Neural progenitor cell (in vitro differentiated cells): ENCODE measurements around the gene ISL2. TPM values are rescaled to one million over a fixed set of nuclear protein-coding genes. Genes with fewer than 3 reads are reported as not detected.

Experiments
- DNase-seq: peaks from one replicate; pipeline ENCODE4 v3.0.0-alpha.2; 2016; ENCODE audit warnings: low spot score
- H2AFZ ChIP-seq: fragments of 200-600 bp; sonication (generic); replicated peaks from 2 replicates; pipeline ENCODE4 v1.6.1; 2016; ENCODE audit warnings: antibody characterized with exemption
- H3F3A ChIP-seq: fragments of 200-600 bp; sonication (generic); 2 replicates; pipeline ENCODE4 v1.6.1; 2016; ENCODE audit warnings: antibody characterized with exemption, low read depth
- H3K27ac ChIP-seq: fragments of 200-600 bp; sonication (generic); 2 replicates; pipeline ENCODE4 v1.5.1; 2016; ENCODE audit warnings: mild to moderate bottlenecking
- H3K27me3 ChIP-seq: fragments of 200-600 bp; sonication (generic); 2 replicates; pipeline ENCODE4 v1.6.1; 2016; ENCODE audit warnings: mild to moderate bottlenecking, moderate library complexity
- H3K36me3 ChIP-seq: fragments of 200-600 bp; sonication (generic); 2 replicates; pipeline ENCODE4 v1.5.1; 2016
- H3K4me1 ChIP-seq: fragments of 200-600 bp; sonication (generic); 2 replicates; pipeline ENCODE4 v1.6.1; 2016; ENCODE audit warnings: mixed run types
- H3K4me2 ChIP-seq: fragments of 200-600 bp; sonication (generic); 2 replicates; pipeline ENCODE4 v1.6.1; 2016
- H3K4me3 ChIP-seq: fragments of 200-600 bp; sonication (generic); 2 replicates; pipeline ENCODE4 v1.5.1; 2016
- H3K79me2 ChIP-seq: fragments of 200-600 bp; sonication (generic); 2 replicates; pipeline ENCODE4 v1.6.1; 2016; ENCODE audit warnings: low read depth
- H3K9ac ChIP-seq: fragments of 200-600 bp; sonication (generic); 2 replicates; pipeline ENCODE4 v1.6.1; 2016
- H3K9me3 ChIP-seq: fragments of 200-600 bp; sonication (generic); 2 replicates; pipeline ENCODE4 v1.5.1; 2016; ENCODE audit warnings: low read depth
- H4K20me1 ChIP-seq: fragments of 200-600 bp; sonication (generic); 2 replicates; pipeline ENCODE4 v1.6.1; 2016; ENCODE audit warnings: low read depth
- H3K27ac Mint-ChIP-seq: 3 replicates; pipeline ENCODE4 v1.8.0; 2021; ENCODE audit warnings: mixed read lengths
- H3K27me3 Mint-ChIP-seq: 2 replicates; pipeline ENCODE4 v1.8.0; 2022; ENCODE audit warnings: low read depth, mild to moderate bottlenecking, inconsistent platforms, moderate library complexity, mixed read lengths; ENCODE audit not compliant: insufficient read depth
- H3K36me3 Mint-ChIP-seq: 3 replicates; pipeline ENCODE4 v1.8.0; 2021; ENCODE audit warnings: mixed read lengths
- H3K4me1 Mint-ChIP-seq: 3 replicates; pipeline ENCODE4 v1.8.0; 2021; ENCODE audit warnings: mixed read lengths
- H3K4me3 Mint-ChIP-seq: 3 replicates; pipeline ENCODE4 v1.8.0; 2021; ENCODE audit warnings: mild to moderate bottlenecking, moderate library complexity, mixed read lengths
- H3K9me3 Mint-ChIP-seq: 3 replicates; pipeline ENCODE4 v1.8.0; 2020; ENCODE audit warnings: mixed read lengths
- CTCF ChIP-seq: fragments of 200-600 bp; sonication (generic); IDR thresholded peaks from 2 replicates; pipeline ENCODE4 v1.5.1; 2017; ENCODE audit warnings: antibody characterized with exemption, mild to moderate bottlenecking
- EZH2 ChIP-seq: fragments of 200-600 bp; sonication (generic); IDR thresholded peaks from 2 replicates; pipeline ENCODE4 v1.6.1; 2017; ENCODE audit warnings: antibody characterized with exemption, mild to moderate bottlenecking, moderate library complexity
- EZH2phosphoT487 ChIP-seq: fragments of 200-600 bp; sonication (generic); IDR thresholded peaks from 2 replicates; pipeline ENCODE4 v1.6.1; 2017; ENCODE audit warnings: antibody characterized with exemption
- total RNA-seq: library from RNA; depleted of rRNA; stranded (reverse); fragments of >200 nt; gene quantifications from 2 replicates; pipeline ENCODE4 v1.2.3, GENCODE V29; 2015; ENCODE audit warnings: low replicate concordance

The ISL2 gene
- total RNA-seq, 1 donor from 2014 or later: not detected

DNA sequence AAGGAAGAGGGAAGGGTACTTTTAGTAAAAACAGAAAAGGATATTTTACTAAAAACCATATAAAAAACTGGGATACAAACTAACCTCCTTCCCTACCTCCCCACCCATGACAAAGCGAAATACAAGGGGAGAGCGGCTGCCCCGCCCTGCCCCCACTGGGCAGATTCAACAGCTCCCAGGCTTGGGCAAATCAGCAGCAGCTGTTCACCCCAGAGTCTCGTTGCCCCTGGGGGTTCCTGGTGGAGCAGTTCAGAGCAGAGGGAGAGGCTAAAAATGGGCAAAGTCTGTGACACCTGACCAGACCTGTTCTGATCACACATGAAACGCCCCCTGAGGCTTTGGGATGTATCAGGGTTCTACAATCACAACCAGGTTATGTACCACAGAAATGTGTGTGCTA, 22.8 kb upstream of the ISL2 start:
- Histone ChIP-seq H3K9me3 (no peaks in the 10 kb centered on the region), H3K27me3 (no peaks in the 10 kb centered on the region), H3K9ac (no peak overlapping the region), H3F3A (no peaks in the 10 kb centered on the region), H3K36me3 (no peaks in the 10 kb centered on the region), H3K4me2 (no peak overlapping the region), H4K20me1 (peaks cover 3% of the 10 kb centered on the region), H3K4me1 (peaks cover 5% of the 10 kb centered on the region), H3K27ac (no peak overlapping the region), H3K4me3 (no peak overlapping the region), H3K79me2 (peaks cover 24% of the 10 kb centered on the region), H2AFZ (no peak overlapping the region)
- H3K9me3 Mint-ChIP-seq: no peaks in the 10 kb centered on the region
- TF ChIP-seq EZH2phosphoT487: no peak
- TF ChIP-seq EZH2: no peak
- no peak for TF ChIP-seq CTCF
- H3K4me1 Mint-ChIP-seq: peaks cover 10% of the 10 kb centered on the region
- DNase-seq: no peak
- H3K36me3 Mint-ChIP-seq: peaks cover 2% of the 10 kb centered on the region
- H3K4me3 Mint-ChIP-seq: no peak overlapping the region
- H3K27ac Mint-ChIP-seq: no peak overlapping the region
- peaks cover 4% of the 10 kb centered on the region for H3K27me3 Mint-ChIP-seq

DNA sequence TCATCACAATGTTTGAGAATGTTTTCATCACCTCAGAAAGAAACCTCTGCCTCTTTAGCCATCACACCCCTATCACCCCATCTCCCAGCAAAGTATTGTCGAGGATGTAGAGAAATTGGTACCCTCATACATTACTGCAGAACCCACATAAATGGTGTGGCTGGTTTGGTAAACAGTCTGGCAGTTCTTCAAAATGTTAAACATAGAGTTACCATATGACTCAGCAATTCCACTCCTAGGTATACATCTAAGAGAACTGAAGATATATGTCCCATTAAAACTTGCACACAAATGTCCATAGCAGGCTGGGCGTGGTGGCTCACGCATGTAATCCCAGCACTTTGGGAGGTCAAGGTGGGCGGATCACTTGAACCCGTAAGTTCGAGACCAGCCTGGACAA, 16.6 kb upstream of the ISL2 start:
- H3K27me3 ChIP-seq: peaks cover 13% of the 10 kb centered on the region

DNA sequence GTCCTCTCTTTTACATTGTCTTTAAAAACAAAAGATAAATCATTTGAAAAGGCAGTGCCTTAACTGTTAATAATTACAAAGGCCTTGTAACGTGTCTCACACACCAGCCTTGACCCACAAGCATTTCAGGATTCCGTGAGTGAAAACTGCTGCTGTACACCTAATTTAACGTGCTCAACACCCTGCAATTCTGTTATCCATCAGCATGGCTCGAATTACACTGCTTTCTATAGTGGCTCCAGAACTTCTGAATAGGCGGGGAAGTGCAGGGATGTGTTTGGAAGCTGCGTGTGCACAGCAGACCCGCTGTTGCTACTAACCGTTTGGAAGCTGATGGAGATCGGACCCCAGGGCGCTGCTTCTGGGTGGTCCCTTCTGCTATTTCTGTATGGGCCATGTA, 15.4 kb upstream of the ISL2 start:
- Mint-ChIP-seq H3K27ac (no peak overlapping the region), H3K4me1 (peaks cover 7% of the 10 kb centered on the region), H3K9me3 (no peaks in the 10 kb centered on the region), H3K36me3 (no peaks in the 10 kb centered on the region), H3K27me3 (peaks cover 7% of the 10 kb centered on the region), H3K4me3 (no peak overlapping the region)
- Histone ChIP-seq H3K79me2 (no peaks in the 10 kb centered on the region), H3K4me3 (no peak overlapping the region), H3K27me3 (peaks cover 13% of the 10 kb centered on the region), H3F3A (no peaks in the 10 kb centered on the region), H4K20me1 (no peaks in the 10 kb centered on the region), H3K4me2 (peak overlapping the region; percentile 32), H3K9ac (no peak overlapping the region), H2AFZ (no peak overlapping the region), H3K36me3 (no peaks in the 10 kb centered on the region), H3K9me3 (no peaks in the 10 kb centered on the region), H3K4me1 (peaks cover 9% of the 10 kb centered on the region), H3K27ac (no peak overlapping the region)
- DNase-seq: peak; percentile 46
- no peak for TF ChIP-seq CTCF
- no peak for TF ChIP-seq EZH2phosphoT487
- no peak for TF ChIP-seq EZH2

More for the DNA sequence above, 16.6 kb upstream of the ISL2 start:
- no peaks in the 10 kb centered on the region for H4K20me1 ChIP-seq
- no peaks in the 10 kb centered on the region for H3K36me3 ChIP-seq
- H3K27ac ChIP-seq: no peak overlapping the region
- no peak overlapping the region for H3K4me3 ChIP-seq
- H3K4me1 ChIP-seq: peaks cover 9% of the 10 kb centered on the region
- Mint-ChIP-seq H3K27me3 (peaks cover 7% of the 10 kb centered on the region), H3K36me3 (no peaks in the 10 kb centered on the region), H3K27ac (no peak overlapping the region), H3K4me3 (no peak overlapping the region), H3K9me3 (no peaks in the 10 kb centered on the region), H3K4me1 (peaks cover 7% of the 10 kb centered on the region)
- no peak overlapping the region for H3K4me2 ChIP-seq
- no peaks in the 10 kb centered on the region for H3K9me3 ChIP-seq
- no peak overlapping the region for H3K9ac ChIP-seq
- no peaks in the 10 kb centered on the region for H3F3A ChIP-seq
- H2AFZ ChIP-seq: no peak overlapping the region
- no peaks in the 10 kb centered on the region for H3K79me2 ChIP-seq
- TF ChIP-seq EZH2phosphoT487 (no peak), CTCF (no peak), EZH2 (no peak)
- no peak for DNase-seq

GRCh38 chr15:76321602-76322001, 15.0 kb upstream of the ISL2 start:
- Mint-ChIP-seq H3K4me3 (no peak overlapping the region), H3K27me3 (peaks cover 5% of the 10 kb centered on the region), H3K9me3 (no peaks in the 10 kb centered on the region), H3K4me1 (peaks cover 7% of the 10 kb centered on the region), H3K36me3 (no peaks in the 10 kb centered on the region), H3K27ac (no peak overlapping the region)
- Histone ChIP-seq H3K9ac (no peak overlapping the region), H3K9me3 (no peaks in the 10 kb centered on the region), H3K27me3 (peaks cover 13% of the 10 kb centered on the region), H2AFZ (no peak overlapping the region), H4K20me1 (no peaks in the 10 kb centered on the region), H3K4me1 (peaks cover 9% of the 10 kb centered on the region), H3K4me2 (peak overlapping the region; percentile 32), H3K79me2 (no peaks in the 10 kb centered on the region), H3K36me3 (no peaks in the 10 kb centered on the region), H3F3A (no peaks in the 10 kb centered on the region), H3K27ac (no peak overlapping the region), H3K4me3 (no peak overlapping the region)
- TF ChIP-seq EZH2 (no peak), EZH2phosphoT487 (no peak), CTCF (no peak)
- DNase-seq: no peak
